ENCODE results near the gene ABCF2. TPM values are rescaled to one million over a fixed set of nuclear protein-coding genes. Genes with fewer than 3 reads are reported as not detected.

ABCF2 gene
- total RNA-seq, 1 experiment from 2014 or later, result 63.7 TPM

DNA sequence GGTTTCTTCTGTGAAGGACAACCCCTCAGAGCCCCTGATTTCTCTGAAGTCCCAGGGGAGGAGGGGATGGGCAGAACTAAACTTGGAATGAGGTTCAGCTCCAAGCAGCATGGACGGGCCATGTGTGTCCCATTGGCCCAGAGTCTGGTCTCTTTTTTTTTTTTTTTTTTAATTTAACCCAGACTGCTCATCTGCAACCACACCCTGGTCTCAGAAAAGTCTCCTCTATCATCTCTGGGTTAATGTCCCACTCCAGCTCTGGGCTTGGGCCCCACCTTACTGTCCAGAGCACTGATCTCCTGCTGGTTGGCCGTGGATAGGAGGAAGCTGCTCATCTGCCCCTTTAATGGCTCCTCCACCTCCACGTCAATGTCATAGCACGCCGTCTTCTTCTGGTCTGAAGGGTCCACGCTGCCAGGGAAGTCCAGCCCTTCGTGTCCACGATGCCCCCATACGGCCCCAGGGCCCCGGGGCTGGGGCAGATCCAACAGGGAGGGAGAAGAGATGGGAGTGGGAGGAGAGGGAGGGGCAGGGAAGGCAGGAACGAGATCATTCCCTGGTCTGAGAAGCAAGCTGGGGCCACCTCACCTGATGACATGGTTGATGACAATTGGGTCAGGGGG, 12.9 kb upstream of the ABCF2 start:
- intact Hi-C loops (cut with micrococcal nuclease), result loop anchor here (10.0 kb wide), 1 partner anchor 115 kb away; no protein-coding TSS in a partner anchor
- no peak for TF ChIP-seq CEBPB (IDR thresholded peaks at IDR 0.05; ENCODE audit: low read depth)
- no peak for TF ChIP-seq JUND (IDR thresholded peaks at IDR 0.05)
- TF ChIP-seq SIN3A (IDR thresholded peaks at IDR 0.05; ENCODE audit: low read depth), result no peak
- no peak for TF ChIP-seq ZBTB33 (IDR thresholded peaks at IDR 0.05; ENCODE audit: extremely low read depth, insufficient replicate concordance, low read length)
- TF ChIP-seq ELF1 (IDR thresholded peaks at IDR 0.05; ENCODE audit: borderline replicate concordance, low read depth), result no peak
- no peak for TF ChIP-seq EZH2 (IDR thresholded peaks at IDR 0.05)
- no peak for TF ChIP-seq YY1 (IDR thresholded peaks at IDR 0.05; ENCODE audit: extremely low read depth, insufficient replicate concordance, low read depth, low read length)
- no peak for TF ChIP-seq SP1 (IDR thresholded peaks at IDR 0.05; ENCODE audit: low read depth)
- TF ChIP-seq, protein P1, sequence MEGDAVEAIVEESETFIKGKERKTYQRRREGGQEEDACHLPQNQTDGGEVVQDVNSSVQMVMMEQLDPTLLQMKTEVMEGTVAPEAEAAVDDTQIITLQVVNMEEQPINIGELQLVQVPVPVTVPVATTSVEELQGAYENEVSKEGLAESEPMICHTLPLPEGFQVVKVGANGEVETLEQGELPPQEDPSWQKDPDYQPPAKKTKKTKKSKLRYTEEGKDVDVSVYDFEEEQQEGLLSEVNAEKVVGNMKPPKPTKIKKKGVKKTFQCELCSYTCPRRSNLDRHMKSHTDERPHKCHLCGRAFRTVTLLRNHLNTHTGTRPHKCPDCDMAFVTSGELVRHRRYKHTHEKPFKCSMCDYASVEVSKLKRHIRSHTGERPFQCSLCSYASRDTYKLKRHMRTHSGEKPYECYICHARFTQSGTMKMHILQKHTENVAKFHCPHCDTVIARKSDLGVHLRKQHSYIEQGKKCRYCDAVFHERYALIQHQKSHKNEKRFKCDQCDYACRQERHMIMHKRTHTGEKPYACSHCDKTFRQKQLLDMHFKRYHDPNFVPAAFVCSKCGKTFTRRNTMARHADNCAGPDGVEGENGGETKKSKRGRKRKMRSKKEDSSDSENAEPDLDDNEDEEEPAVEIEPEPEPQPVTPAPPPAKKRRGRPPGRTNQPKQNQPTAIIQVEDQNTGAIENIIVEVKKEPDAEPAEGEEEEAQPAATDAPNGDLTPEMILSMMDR (IDR thresholded peaks at IDR 0.05 in 2 of 3, conservative IDR thresholded peaks at IDR 0.05 in 1 of 3; ENCODE audit: borderline replicate concordance in 1 of 3, insufficient read depth in 1 of 3, low read depth in 2 of 3, low read length in 2 of 3), result no peak
- no peak for TF ChIP-seq FOSL1 (IDR thresholded peaks at IDR 0.05; ENCODE audit: low read depth)
- TF ChIP-seq RAD21 (IDR thresholded peaks at IDR 0.05; ENCODE audit: low read depth), result no peak
- no peak for TF ChIP-seq SRF (IDR thresholded peaks at IDR 0.05; ENCODE audit: low read depth)
- Histone ChIP-seq H3K4me3 (replicated peaks in 1 of 2; ENCODE audit: low read depth in 1 of 2, low read length in 2 of 2) (no peak overlapping the region), H3K9me3 (ENCODE audit: control insufficient read depth in 1 of 2, insufficient read depth in 1 of 2, low read depth in 1 of 2, low read length in 2 of 2) (no peaks in the 10 kb centered on the region), H3K36me3 (ENCODE audit: control insufficient read depth in 1 of 2, insufficient read depth in 2 of 2, low read length in 2 of 2) (peaks cover 15 to 31% of the 10 kb centered on the region in 2 experiments), H3K4me2 (ENCODE audit: low read length) (no peak overlapping the region), H3K79me2 (ENCODE audit: insufficient read depth, low read length) (peaks cover 9% of the 10 kb centered on the region), H3K27me3 (ENCODE audit: insufficient read depth, low read length) (no peaks in the 10 kb centered on the region), H3K4me1 (ENCODE audit: control insufficient read depth in 1 of 2, insufficient read depth in 2 of 2, low read length in 2 of 2) (peaks cover 5 to 14% of the 10 kb centered on the region in 2 experiments), H3K9me2 (ENCODE audit: insufficient read depth) (no peaks in the 10 kb centered on the region), H4K20me1 (ENCODE audit: insufficient read depth) (no peaks in the 10 kb centered on the region), H3K9ac (ENCODE audit: low read length) (no peak overlapping the region), H3K27ac (ENCODE audit: low read depth, low read length) (no peak overlapping the region), H2AFZ (ENCODE audit: low read depth, low read length, poor library complexity, severe bottlenecking) (no peak overlapping the region)
- no TSS peak for BruUV-seq (replicated peaks)
- RAD21 ChIA-PET (ENCODE audit: low non-redundant PET in 1 of 2, low total read pairs in 2 of 2, uncharacterized antibody in 2 of 2, unreplicated experiment in 2 of 2), result no interaction called here
- POLR2A ChIA-PET, result interaction anchor here (0.6 to 1.4 kb wide), 2 partner anchors 13 to 1546 kb away, joined by 3 read pairs; partner anchors contain the start of gene ABCF2
- ATAC-seq, result no peak
- DNase-seq (ENCODE audit: low read depth, low spot score), result no peak
- CTCF ChIA-PET, result no interaction called here
